PC-3 (cell line): ENCODE results near the gene TMEM143. TPM values are rescaled to one million over a fixed set of nuclear protein-coding genes. Genes with fewer than 3 reads are reported as not detected.

Source experiments
- ATAC-seq: fragments of 200-7000 bp; cut with Tn5 transposase; 2 replicates; pipeline ENCODE4 v1.9.1; 2020; ENCODE audit warnings: mild to moderate bottlenecking, moderate library complexity
- BruUV-seq: library from RNA; stranded (reverse); fragments of 400-500 nt; replicated peaks from 2 replicates; lab custom pipeline; 2021; lab: Mats Ljungman, UMichigan
- CTCF ChIA-PET: fragments of 300-600 bp; sonication (Branson Sonifier 250); formaldehyde crosslinking; loops from one replicate; lab custom pipeline; 2022; ENCODE audit warnings: antibody characterized with exemption; lab: Charles Lee
- POLR2A ChIA-PET: fragments of 300-600 bp; sonication (Branson Sonifier 250); formaldehyde crosslinking; loops from one replicate; lab custom pipeline; 2022; ENCODE audit warnings: antibody characterized with exemption; ENCODE audit not compliant: unreplicated experiment; lab: Charles Lee
- DNase-seq: peaks from one replicate; pipeline ENCODE4 v3.0.0-alpha.2; 2015
- H2AFZ ChIP-seq: fragments of 300-600 bp; sonication (generic); 2 replicates; pipeline ENCODE4 v1.6.0; 2016; ENCODE audit warnings: antibody characterized with exemption, low read length
- H3F3A ChIP-seq: fragments of 300-600 bp; sonication (generic); one replicate; pipeline ENCODE4 v1.6.0; 2017; ENCODE audit warnings: antibody characterized with exemption, low read length, control low read depth, mild to moderate bottlenecking; ENCODE audit not compliant: unreplicated experiment
- H3K27ac ChIP-seq: fragments of 300-600 bp; sonication (generic); 2 replicates; pipeline ENCODE4 v1.5.1; 2016; ENCODE audit warnings: mild to moderate bottlenecking, low read length
- H3K27me3 ChIP-seq: fragments of 300-600 bp; sonication (generic); 2 replicates; pipeline ENCODE4 v1.6.1; 2016; ENCODE audit warnings: low read length, mixed read lengths
- H3K36me3 ChIP-seq: fragments of 300-600 bp; sonication (generic); 2 replicates; pipeline ENCODE4 v1.6.1; 2016; ENCODE audit warnings: low read depth, mixed run types, low read length, mixed read lengths
- H3K4me1 ChIP-seq: fragments of 300-600 bp; sonication (generic); 2 replicates; pipeline ENCODE4 v1.5.1; 2016; ENCODE audit warnings: low read length; ENCODE audit not compliant: insufficient read depth
- H3K4me2 ChIP-seq: fragments of 300-600 bp; sonication (generic); 2 replicates; pipeline ENCODE4 v1.6.0; 2016; ENCODE audit warnings: low read length
- H3K4me3 ChIP-seq: fragments of 300-600 bp; sonication (generic); 2 replicates; pipeline ENCODE4 v1.5.1; 2016; ENCODE audit warnings: mild to moderate bottlenecking, low read length, mixed read lengths
- H3K79me2 ChIP-seq: fragments of 300-600 bp; sonication (generic); 2 replicates; pipeline ENCODE4 v1.6.1; 2017; ENCODE audit warnings: low read length, mixed read lengths
- H3K9ac ChIP-seq: fragments of 300-600 bp; sonication (generic); 2 replicates; pipeline ENCODE4 v1.6.0; 2016; ENCODE audit warnings: mild to moderate bottlenecking, low read length
- H3K9me2 ChIP-seq: fragments of 300-600 bp; sonication (generic); replicated peaks from 2 replicates; pipeline ENCODE4 v1.6.1; 2016; ENCODE audit warnings: mixed run types, low read length, mixed read lengths
- H3K9me3 ChIP-seq: fragments of 300-600 bp; sonication (generic); 2 replicates; pipeline ENCODE4 v1.6.1; 2016; ENCODE audit warnings: low read length, mixed read lengths
- H4K20me1 ChIP-seq: fragments of 300-600 bp; sonication (generic); 2 replicates; pipeline ENCODE4 v1.6.1; 2016; ENCODE audit warnings: low read length, mixed read lengths
- CTCF ChIP-seq: fragments of 300-600 bp; sonication (generic); conservative IDR thresholded peaks from 2 replicates; pipeline ENCODE4 v1.5.1; 2017; ENCODE audit warnings: antibody characterized with exemption, low read depth, mild to moderate bottlenecking, low read length
- EZH2 ChIP-seq: fragments of 300-600 bp; sonication (generic); IDR thresholded peaks from one replicate; pipeline ENCODE4 v1.6.1; 2017; ENCODE audit warnings: antibody characterized with exemption, mild to moderate bottlenecking, low read length; ENCODE audit not compliant: unreplicated experiment
- EZH2phosphoT487 ChIP-seq: fragments of 300-600 bp; sonication (generic); IDR thresholded peaks from 2 replicates; pipeline ENCODE4 v1.6.1; 2018; ENCODE audit warnings: mild to moderate bottlenecking, antibody characterized with exemption, low read length, borderline replicate concordance
- intact Hi-C: fragments of 100-400 bp; cut with micrococcal nuclease; formaldehyde crosslinking; loops from 2 replicates; pipeline ENCODE4 v1.9.0; 2023
- total RNA-seq: library from RNA; depleted of rRNA; stranded (reverse); fragments of >200 nt; gene quantifications from 2 replicates; pipeline ENCODE4 v1.2.3, GENCODE V29; 2014

Gene TMEM143
- total RNA-seq, 1 experiment from 2014 or later, result 7.1 TPM

GRCh38 chr19:48333467-48334384 is 30.0 kb downstream of the TMEM143 start:
- DNase-seq (peak; percentile 91), ATAC-seq (peak; percentile 78)
- CTCF ChIA-PET, result interaction anchor here (0.8 to 2.6 kb wide), 8 partner anchors 7 to 58 kb away, joined by 3 to 38 read pairs (median 6); partner anchors contain the start of gene KDELR1
- no peaks in the 10 kb centered on the region for H3K27me3 ChIP-seq
- intact Hi-C loops, result loop anchor here (1.0 to 2.0 kb wide), 2 partner anchors 12 to 67 kb away; a partner anchor contains a TSS
- H3K9ac ChIP-seq, result peak overlapping the region; percentile 71
- peaks cover 13% of the 10 kb centered on the region for H3K4me1 ChIP-seq
- H3K4me2 ChIP-seq, result peak overlapping the region; percentile 90
- peak overlapping the region; percentile 28 for H3K27ac ChIP-seq
- no peaks in the 10 kb centered on the region for H3K9me2 ChIP-seq
- no peaks in the 10 kb centered on the region for H3K9me3 ChIP-seq
- no peak for TF ChIP-seq EZH2
- TF ChIP-seq CTCF, result peak; percentile 81
- H2AFZ ChIP-seq, result peak overlapping the region; percentile 91
- BruUV-seq, result no TSS peak
- H3K36me3 ChIP-seq, result no peaks in the 10 kb centered on the region
- H3K4me3 ChIP-seq, result peak overlapping the region; percentile 69
- H3K79me2 ChIP-seq, result no peaks in the 10 kb centered on the region
- POLR2A ChIA-PET, result interaction anchor here (0.6 to 1.4 kb wide), 4 partner anchors 7 to 65 kb away, joined by 4 to 11 read pairs (median 4); a partner anchor contains a TSS
- no peaks in the 10 kb centered on the region for H4K20me1 ChIP-seq
- H3F3A ChIP-seq, result no peaks in the 10 kb centered on the region

GRCh38 chr19:48332662-48333466 is 30.9 kb downstream of the TMEM143 start:
- H3K9ac ChIP-seq, result peak overlapping the region; percentile 35
- H4K20me1 ChIP-seq, result no peaks in the 10 kb centered on the region
- no peaks in the 10 kb centered on the region for H3K9me3 ChIP-seq
- no peaks in the 10 kb centered on the region for H3K9me2 ChIP-seq
- no peaks in the 10 kb centered on the region for H3K27me3 ChIP-seq
- H3F3A ChIP-seq, result no peaks in the 10 kb centered on the region
- H2AFZ ChIP-seq, result peak overlapping the region; percentile 70
- TF ChIP-seq EZH2phosphoT487, result no peak
- TF ChIP-seq CTCF, result no peak
- TF ChIP-seq EZH2, result no peak
- ChIA-PET CTCF (interaction anchor here (0.5 to 2.6 kb wide), 9 partner anchors 8 to 373 kb away, joined by 3 to 38 read pairs (median 5); partner anchors contain the start of gene KDELR1), POLR2A (interaction anchor here (0.6 to 1.4 kb wide), 4 partner anchors 8 to 31 kb away, joined by 3 to 11 read pairs (median 4); partner anchors contain the start of genes SYNGR4 and TMEM143)
- peak overlapping the region; percentile 90 for H3K4me2 ChIP-seq
- no peaks in the 10 kb centered on the region for H3K79me2 ChIP-seq
- BruUV-seq, result no TSS peak
- H3K4me3 ChIP-seq, result peak overlapping the region; percentile 69
- ATAC-seq (peak; percentile 70), DNase-seq (peak; percentile 97)
- no peaks in the 10 kb centered on the region for H3K36me3 ChIP-seq
- intact Hi-C loops, result loop anchor here (1.0 to 2.0 kb wide), 2 partner anchors 12 to 66 kb away; a partner anchor contains a TSS
- H3K4me1 ChIP-seq, result peaks cover 13% of the 10 kb centered on the region
- H3K27ac ChIP-seq, result peak overlapping the region; percentile 28
